PC-3 (cell line): ENCODE results near the gene AP2A1. TPM values are rescaled to one million over a fixed set of nuclear protein-coding genes. Genes with fewer than 3 reads are reported as not detected.

Experiments
- ATAC-seq: fragments of 200-7000 bp; cut with Tn5 transposase; 2 replicates; pipeline ENCODE4 v1.9.1; 2020; ENCODE audit warnings: mild to moderate bottlenecking, moderate library complexity
- BruUV-seq: library from RNA; stranded (reverse); fragments of 400-500 nt; replicated peaks from 2 replicates; lab custom pipeline; 2021; lab: Mats Ljungman, UMichigan
- CTCF ChIA-PET: fragments of 300-600 bp; sonication (Branson Sonifier 250); formaldehyde crosslinking; loops from one replicate; lab custom pipeline; 2022; ENCODE audit warnings: antibody characterized with exemption; lab: Charles Lee
- POLR2A ChIA-PET: fragments of 300-600 bp; sonication (Branson Sonifier 250); formaldehyde crosslinking; loops from one replicate; lab custom pipeline; 2022; ENCODE audit warnings: antibody characterized with exemption; ENCODE audit not compliant: unreplicated experiment; lab: Charles Lee
- DNase-seq: peaks from one replicate; pipeline ENCODE4 v3.0.0-alpha.2; 2015
- H2AFZ ChIP-seq: fragments of 300-600 bp; sonication (generic); 2 replicates; pipeline ENCODE4 v1.6.0; 2016; ENCODE audit warnings: antibody characterized with exemption, low read length
- H3F3A ChIP-seq: fragments of 300-600 bp; sonication (generic); one replicate; pipeline ENCODE4 v1.6.0; 2017; ENCODE audit warnings: antibody characterized with exemption, low read length, control low read depth, mild to moderate bottlenecking; ENCODE audit not compliant: unreplicated experiment
- H3K27ac ChIP-seq: fragments of 300-600 bp; sonication (generic); 2 replicates; pipeline ENCODE4 v1.5.1; 2016; ENCODE audit warnings: mild to moderate bottlenecking, low read length
- H3K27me3 ChIP-seq: fragments of 300-600 bp; sonication (generic); 2 replicates; pipeline ENCODE4 v1.6.1; 2016; ENCODE audit warnings: low read length, mixed read lengths
- H3K36me3 ChIP-seq: fragments of 300-600 bp; sonication (generic); 2 replicates; pipeline ENCODE4 v1.6.1; 2016; ENCODE audit warnings: low read depth, mixed run types, low read length, mixed read lengths
- H3K4me1 ChIP-seq: fragments of 300-600 bp; sonication (generic); 2 replicates; pipeline ENCODE4 v1.5.1; 2016; ENCODE audit warnings: low read length; ENCODE audit not compliant: insufficient read depth
- H3K4me2 ChIP-seq: fragments of 300-600 bp; sonication (generic); 2 replicates; pipeline ENCODE4 v1.6.0; 2016; ENCODE audit warnings: low read length
- H3K4me3 ChIP-seq: fragments of 300-600 bp; sonication (generic); 2 replicates; pipeline ENCODE4 v1.5.1; 2016; ENCODE audit warnings: mild to moderate bottlenecking, low read length, mixed read lengths
- H3K79me2 ChIP-seq: fragments of 300-600 bp; sonication (generic); 2 replicates; pipeline ENCODE4 v1.6.1; 2017; ENCODE audit warnings: low read length, mixed read lengths
- H3K9ac ChIP-seq: fragments of 300-600 bp; sonication (generic); 2 replicates; pipeline ENCODE4 v1.6.0; 2016; ENCODE audit warnings: mild to moderate bottlenecking, low read length
- H3K9me2 ChIP-seq: fragments of 300-600 bp; sonication (generic); replicated peaks from 2 replicates; pipeline ENCODE4 v1.6.1; 2016; ENCODE audit warnings: mixed run types, low read length, mixed read lengths
- H3K9me3 ChIP-seq: fragments of 300-600 bp; sonication (generic); 2 replicates; pipeline ENCODE4 v1.6.1; 2016; ENCODE audit warnings: low read length, mixed read lengths
- H4K20me1 ChIP-seq: fragments of 300-600 bp; sonication (generic); 2 replicates; pipeline ENCODE4 v1.6.1; 2016; ENCODE audit warnings: low read length, mixed read lengths
- CTCF ChIP-seq: fragments of 300-600 bp; sonication (generic); conservative IDR thresholded peaks from 2 replicates; pipeline ENCODE4 v1.5.1; 2017; ENCODE audit warnings: antibody characterized with exemption, low read depth, mild to moderate bottlenecking, low read length
- EZH2 ChIP-seq: fragments of 300-600 bp; sonication (generic); IDR thresholded peaks from one replicate; pipeline ENCODE4 v1.6.1; 2017; ENCODE audit warnings: antibody characterized with exemption, mild to moderate bottlenecking, low read length; ENCODE audit not compliant: unreplicated experiment
- EZH2phosphoT487 ChIP-seq: fragments of 300-600 bp; sonication (generic); IDR thresholded peaks from 2 replicates; pipeline ENCODE4 v1.6.1; 2018; ENCODE audit warnings: mild to moderate bottlenecking, antibody characterized with exemption, low read length, borderline replicate concordance
- intact Hi-C: fragments of 100-400 bp; cut with micrococcal nuclease; formaldehyde crosslinking; loops from 2 replicates; pipeline ENCODE4 v1.9.0; 2023
- total RNA-seq: library from RNA; depleted of rRNA; stranded (reverse); fragments of >200 nt; gene quantifications from 2 replicates; pipeline ENCODE4 v1.2.3, GENCODE V29; 2014

AP2A1 gene
- total RNA-seq, 1 experiment from 2014 or later, result 143 TPM

DNA sequence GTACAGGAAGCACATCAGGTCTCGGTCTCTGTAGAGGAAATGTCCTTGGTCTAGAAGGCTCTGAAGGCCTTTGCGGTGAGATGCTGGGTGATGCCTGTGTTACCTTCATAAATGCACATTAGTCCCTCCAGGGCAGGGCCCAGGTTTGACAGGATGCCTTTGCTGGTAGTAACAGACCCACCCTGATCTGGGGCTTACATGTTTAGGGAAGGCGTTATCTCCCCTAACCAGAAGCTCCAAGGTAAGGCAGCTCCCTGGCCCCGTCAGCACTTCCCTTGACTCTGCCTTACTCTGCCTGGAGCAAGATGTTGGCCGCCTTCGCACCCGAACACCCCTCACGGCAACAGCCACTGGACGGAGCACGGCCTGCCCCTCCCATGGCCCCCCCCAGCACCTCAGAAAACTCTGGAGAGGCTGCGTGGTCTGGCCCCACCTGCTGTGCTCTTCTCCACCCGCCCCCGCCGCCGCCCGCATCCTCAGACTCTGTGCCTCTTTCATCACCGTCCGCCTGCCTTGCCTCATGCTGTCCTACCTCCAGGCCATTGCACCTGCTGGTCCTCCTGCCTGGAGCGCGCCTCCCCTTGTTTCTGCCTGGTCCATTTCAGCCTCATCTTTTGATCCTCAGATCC is 9.1 kb downstream of the AP2A1 start:
- Histone ChIP-seq H3K27me3 (no peaks in the 10 kb centered on the region), H4K20me1 (no peaks in the 10 kb centered on the region), H3K36me3 (no peaks in the 10 kb centered on the region; the same call in 1 of the 2 replicates), H3F3A (no peaks in the 10 kb centered on the region), H3K9ac (no peak overlapping the region), H3K4me2 (no peak overlapping the region), H3K27ac (no peak overlapping the region), H2AFZ (no peak overlapping the region), H3K9me2 (no peaks in the 10 kb centered on the region), H3K4me1 (no peaks in the 10 kb centered on the region), H3K79me2 (peaks cover 16% of the 10 kb centered on the region; the same call in 1 of the 2 replicates), H3K9me3 (no peaks in the 10 kb centered on the region), H3K4me3 (no peak overlapping the region)
- intact Hi-C loops, result no loop called here
- ChIA-PET CTCF (no interaction called here), POLR2A (interaction anchor here (0.6 kb wide), 1 partner anchor 10 kb away, joined by 5 read pairs; no protein-coding TSS in a partner anchor)
- no peak; the same call in 1 of the 2 replicates for ATAC-seq
- no peak for DNase-seq
- no TSS peak for BruUV-seq
- TF ChIP-seq EZH2, result no peak

DNA sequence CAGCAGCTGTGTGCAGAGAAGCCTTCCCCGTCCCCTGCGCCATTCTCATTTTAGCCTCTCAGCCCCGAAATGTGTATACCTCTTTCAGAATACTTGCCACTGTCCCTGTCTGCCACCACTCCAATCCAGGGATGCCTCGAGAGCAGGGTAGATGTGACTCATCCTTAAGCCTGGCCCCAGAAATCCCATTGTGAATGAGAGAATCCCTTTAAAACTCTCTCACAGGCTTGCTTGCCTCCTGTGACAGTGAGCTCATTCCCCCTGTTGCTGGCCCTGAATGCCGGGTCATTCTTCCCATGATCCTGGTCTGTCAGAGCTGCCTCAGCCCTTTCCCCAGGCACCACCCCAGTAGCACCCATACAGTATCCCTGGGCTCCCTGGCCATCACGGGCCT is 9.6 kb downstream of the AP2A1 start:
- no TSS peak for BruUV-seq
- no peaks in the 10 kb centered on the region for H4K20me1 ChIP-seq

GRCh38 chr19:49779731-49780555 is 13.1 kb downstream of the AP2A1 start:
- no peaks in the 10 kb centered on the region for H3K9me3 ChIP-seq
- ATAC-seq (no peak), DNase-seq (no peak)
- no peak overlapping the region for H3K9ac ChIP-seq
- no peaks in the 10 kb centered on the region for H3K79me2 ChIP-seq
- no peaks in the 10 kb centered on the region for H3F3A ChIP-seq
- intact Hi-C loops, result no loop called here
- ChIA-PET POLR2A (no interaction called here), CTCF (no interaction called here)
- TF ChIP-seq CTCF (no peak), EZH2phosphoT487 (no peak), EZH2 (no peak)
- no peaks in the 10 kb centered on the region for H4K20me1 ChIP-seq
- no peak overlapping the region for H3K4me3 ChIP-seq
- H3K27ac ChIP-seq, result no peak overlapping the region
- no peaks in the 10 kb centered on the region for H3K9me2 ChIP-seq
- no peaks in the 10 kb centered on the region for H3K4me1 ChIP-seq
- no peaks in the 10 kb centered on the region for H3K27me3 ChIP-seq
- H2AFZ ChIP-seq, result no peak overlapping the region
- H3K36me3 ChIP-seq, result peaks cover 15% of the 10 kb centered on the region; the same call in 1 of the 2 replicates
- no peak overlapping the region for H3K4me2 ChIP-seq
- BruUV-seq, result no TSS peak

More for the DNA sequence above, 9.6 kb downstream of the AP2A1 start:
- ChIA-PET CTCF (no interaction called here), POLR2A (interaction anchor here (0.6 kb wide), 1 partner anchor 9 kb away, joined by 5 read pairs; no protein-coding TSS in a partner anchor)
- H3K9ac ChIP-seq, result no peak overlapping the region
- no peaks in the 10 kb centered on the region for H3K9me2 ChIP-seq
- H3K4me2 ChIP-seq, result no peak overlapping the region
- TF ChIP-seq EZH2, result no peak
- no peak for TF ChIP-seq CTCF
- no peak for TF ChIP-seq EZH2phosphoT487
- no peak overlapping the region for H2AFZ ChIP-seq
- no peaks in the 10 kb centered on the region for H3K4me1 ChIP-seq
- ATAC-seq, result no peak
- DNase-seq, result no peak
- H3K9me3 ChIP-seq, result no peaks in the 10 kb centered on the region
- H3F3A ChIP-seq, result no peaks in the 10 kb centered on the region
- H3K4me3 ChIP-seq, result no peak overlapping the region
- no peak overlapping the region for H3K27ac ChIP-seq
- H3K27me3 ChIP-seq, result no peaks in the 10 kb centered on the region
- intact Hi-C loops, result no loop called here
- peaks cover 12% of the 10 kb centered on the region; the same call in 1 of the 2 replicates for H3K79me2 ChIP-seq
- H3K36me3 ChIP-seq, result no peaks in the 10 kb centered on the region; the same call in 1 of the 2 replicates
